HG03175 (cell line): Measurements from ENCODE around the gene UGT1A5.

Source experiments
- ATAC-seq: cut with Tn5 transposase; IDR thresholded peaks from one replicate; pipeline ENCODE4 v1.9.1; 2021; ENCODE audit warnings: mild to moderate bottlenecking, moderate library complexity; ENCODE audit not compliant: unreplicated experiment

UGT1A5 gene

GRCh38 chr2:233712611-233713261 lies at the start of gene UGT1A5:
TSS of gene UGT1A5 (plus strand) at chr2:233712907. CDS start at chr2:233712992, 85 bp downstream.
- no peak for ATAC-seq

GRCh38 chr2:233663911-233664310 lies 48.8 kb upstream of the UGT1A5 start:
- ATAC-seq: no peak

GRCh38 chr2:233668605-233669260 lies 44.0 kb upstream of the UGT1A5 start:
- ATAC-seq: no peak

GRCh38 chr2:233671290-233672161 lies 41.2 kb upstream of the UGT1A5 start, which contains the start of gene UGT1A9:
TSS of gene UGT1A9 (plus strand) at chr2:233671898. CDS start at chr2:233671935, 37 bp downstream.
- ATAC-seq: no peak

GRCh38 chr2:233672886-233673285 lies 39.8 kb upstream of the UGT1A5 start:
- ATAC-seq: no peak

GRCh38 chr2:233673896-233674295 lies 38.8 kb upstream of the UGT1A5 start:
- no peak for ATAC-seq

GRCh38 chr2:233674314-233674713 lies 38.4 kb upstream of the UGT1A5 start:
- no peak for ATAC-seq

- ATAC-seq: no peak
These were observed 37.7 kb upstream of the UGT1A5 start for GRCh38 chr2:233674995-233675394.

- ATAC-seq: no peak
These were observed 36.7 kb upstream of the UGT1A5 start for GRCh38 chr2:233676046-233676445.

GRCh38 chr2:233679196-233679595 lies 33.5 kb upstream of the UGT1A5 start:
- ATAC-seq: no peak

- ATAC-seq: no peak
These were observed 32.2 kb upstream of the UGT1A5 start for GRCh38 chr2:233680361-233681045.

GRCh38 chr2:233681521-233682099 lies 31.1 kb upstream of the UGT1A5 start, which contains the start of gene UGT1A7:
TSS of gene UGT1A7 (plus strand) at chr2:233681901. CDS start at chr2:233681938, 37 bp downstream.
- ATAC-seq: no peak

- no peak for ATAC-seq
These were observed 28.1 kb upstream of the UGT1A5 start for GRCh38 chr2:233684640-233685039.

- no peak for ATAC-seq
These were observed 25.8 kb upstream of the UGT1A5 start for GRCh38 chr2:233686928-233687327.

- ATAC-seq: no peak
These were observed 24.4 kb upstream of the UGT1A5 start for GRCh38 chr2:233688341-233688740.

GRCh38 chr2:233689031-233689430 lies 23.7 kb upstream of the UGT1A5 start:
- ATAC-seq: no peak

- no peak for ATAC-seq
These were observed 23.2 kb upstream of the UGT1A5 start for GRCh38 chr2:233689501-233689900.

- no peak for ATAC-seq
These were observed 22.3 kb upstream of the UGT1A5 start for GRCh38 chr2:233690444-233690843.

- ATAC-seq: no peak
These were observed 21.0 kb upstream of the UGT1A5 start for GRCh38 chr2:233691443-233692433.
